GM12878 (cell line): Measurements from ENCODE around the gene C1QTNF1. TPM values are rescaled to one million over a fixed set of nuclear protein-coding genes. Genes with fewer than 3 reads are reported as not detected.

Experiments
- ATAC-seq: fragments of 200-7000 bp; cut with Tn5 transposase; 3 replicates; pipeline ENCODE4 v1.9.1; 2020; ENCODE audit warnings: mild to moderate bottlenecking, moderate library complexity
- BruUV-seq: library from RNA; stranded (reverse); fragments of 400-500 nt; replicated peaks from 2 replicates; lab custom pipeline; 2021; lab: Mats Ljungman, UMichigan
- CTCF ChIA-PET: fragments of 300-600 bp; sonication (Branson Sonifier 250); formaldehyde crosslinking; extraction: SDS; loops from one replicate; lab custom pipeline; 2021; ENCODE audit warnings: inconsistent platforms; lab: Yijun Ruan, JAX
- POLR2A ChIA-PET: fragments of 350-600 bp; formaldehyde crosslinking; extraction: SDS; loops from one replicate; lab custom pipeline; 2021; ENCODE audit warnings: inconsistent platforms; lab: Charles Lee
- RAD21 ChIA-PET: fragments of 300-600 bp; sonication (Branson Sonifier 250); formaldehyde crosslinking; loops from one replicate; lab custom pipeline; 2023; ENCODE audit warnings: antibody characterized with exemption; ENCODE audit not compliant: unreplicated experiment; lab: Charles Lee
- SMC1A ChIA-PET: fragments of 300-600 bp; sonication (Branson Sonifier 250); formaldehyde crosslinking; loops from one replicate; lab custom pipeline; 2023; ENCODE audit not compliant: unreplicated experiment, uncharacterized antibody; lab: Charles Lee
- DNase-seq: peaks from one replicate; pipeline ENCODE4 v3.0.0-alpha.2; 2011; ENCODE audit warnings: low read depth, low spot score
- FAIRE-seq: peaks from 3 replicates; lab custom pipeline; 2011; peaks lifted over from hg19 to GRCh38; lab: Jason Lieb, UNC
- H2AFZ ChIP-seq: 2 replicates; pipeline ENCODE4 v1.6.0; 2011; ENCODE audit warnings: low read depth, low read length, control low read depth; ENCODE audit not compliant: control insufficient read depth
- H3K27ac ChIP-seq: 2 replicates; pipeline ENCODE4 v1.5.1; 2011; ENCODE audit warnings: control low read depth; ENCODE audit not compliant: control insufficient read depth, insufficient read depth
- H3K27me3 ChIP-seq, 2 experiments: replicated peaks in 1 of 2; 2 replicates each; pipeline versions ENCODE4 v1.6.0 to v1.6.1; 2011; ENCODE audit warnings: low read length in 1 of 2; ENCODE audit not compliant: control insufficient read depth in 2 of 2, insufficient read depth in 2 of 2
- H3K36me3 ChIP-seq, 2 experiments: 2 replicates each; pipeline ENCODE4 v1.5.1; 2011; ENCODE audit warnings: low read length in 1 of 2; ENCODE audit not compliant: control insufficient read depth in 2 of 2, insufficient read depth in 2 of 2
- H3K4me1 ChIP-seq: 2 replicates; pipeline ENCODE4 v1.6.1; 2011; ENCODE audit warnings: mild to moderate bottlenecking, low read length, moderate library complexity, mixed read lengths; ENCODE audit not compliant: control insufficient read depth, insufficient read depth
- H3K4me2 ChIP-seq: 2 replicates; pipeline ENCODE4 v1.6.0; 2011; ENCODE audit warnings: control low read depth; ENCODE audit not compliant: control insufficient read depth, insufficient read depth
- H3K4me3 ChIP-seq: fragments of 200-600 bp; sonication (generic); 2 replicates; pipeline ENCODE4 v1.5.1; 2016
- H3K79me2 ChIP-seq: 2 replicates; pipeline ENCODE4 v1.6.0; 2011; ENCODE audit warnings: low read length; ENCODE audit not compliant: control insufficient read depth, insufficient read depth
- H3K9ac ChIP-seq: 2 replicates; pipeline ENCODE4 v1.8.0; 2011; ENCODE audit warnings: low read length, control low read depth, mixed read lengths; ENCODE audit not compliant: control insufficient read depth, insufficient read depth
- H3K9me3 ChIP-seq: replicated peaks from 3 replicates; pipeline ENCODE4 v1.5.1; 2011; ENCODE audit warnings: mild to moderate bottlenecking, low read length; ENCODE audit not compliant: control insufficient read depth, insufficient read depth
- H4K20me1 ChIP-seq: 2 replicates; pipeline ENCODE4 v1.6.0; 2011; ENCODE audit not compliant: control insufficient read depth, insufficient read depth
- IRF3 ChIP-seq: fragments of 450-650 bp; IDR thresholded peaks from 2 replicates; pipeline ENCODE4 v1.6.1; 2014; ENCODE audit warnings: mild to moderate bottlenecking
- KLF5 ChIP-seq: fragments of 450-650 bp; IDR thresholded peaks from 2 replicates; pipeline ENCODE4 v1.6.1; 2014; ENCODE audit warnings: mild to moderate bottlenecking; ENCODE audit not compliant: partially characterized antibody
- LARP7 ChIP-seq: fragments of 450-650 bp; IDR thresholded peaks from 2 replicates; pipeline ENCODE4 v1.6.1; 2017; ENCODE audit warnings: mild to moderate bottlenecking
- RFX5 ChIP-seq: IDR thresholded peaks from 2 replicates; pipeline ENCODE4 v1.6.1; 2011; ENCODE audit warnings: low read depth, low read length, improper control_type of control experiment
- SUPT20H ChIP-seq: IDR thresholded peaks from 2 replicates; pipeline ENCODE4 v1.6.1; 2011; ENCODE audit warnings: low read depth, mild to moderate bottlenecking, low read length, moderate library complexity, borderline replicate concordance; ENCODE audit not compliant: control insufficient read depth
- ZBTB11 ChIP-seq: fragments of 450-650 bp; formaldehyde crosslinking; IDR thresholded peaks from 2 replicates; pipeline ENCODE4 v1.5.0; 2022; ENCODE audit warnings: mild to moderate bottlenecking, missing genetic modification characterization
- WGBS: methylation state at CpG from one replicate; pipeline ENCODE4 v1.1.6; 2016; ENCODE audit warnings: low lambda C conversion rate; ENCODE audit not compliant: insufficient replicate concordance, insufficient coverage; ENCODE audit errors: missing lambda C conversion rate; 5-methylcytosine and 5-hydroxymethylcytosine counted together
- in situ Hi-C: fragments of 300-500 bp; cut with MboI; formaldehyde crosslinking; loops from 9 replicates; pipeline ENCODE4 v1.14.3; 2018; ENCODE audit warnings: mixed read lengths
- intact Hi-C: fragments of 100-400 bp; cut with micrococcal nuclease; formaldehyde crosslinking; loops from one replicate; pipeline ENCODE4 v1.14.2; 2022; ENCODE audit not compliant: unreplicated experiment
- polyA plus RNA-seq, 11 experiments: library from polyadenylated mRNA; depleted of rRNA in 4 of 11; unstranded in 6 of 11; stranded (reverse) in 5 of 11; fragments of >200 nt; fragmentation: Nextera tagmentation in 4 of 11; fragmentation: Illumina TruSeq in 1 of 11; extraction: Ambion mirVana in 4 of 11; extraction: Trizol in 1 of 11; gene quantifications; 1 replicate in 1 of 11; 2 replicates in 10 of 11; pipeline versions ENCODE4 v1.2.1 to v1.2.3, GENCODE V29; 2011 to 2016; ENCODE audit warnings: inconsistent platforms in 2 of 11, missing spikeins in 2 of 11, low read depth in 1 of 11
- total RNA-seq, 4 experiments: library from RNA; depleted of rRNA in 3 of 4; stranded (reverse); fragments of >200 nt in 3 of 4; fragmentation: Illumina TruSeq in 1 of 4; extraction: Trizol in 1 of 4; gene quantifications; 2 replicates each; pipeline versions ENCODE4 v1.2.1 to v1.2.3, GENCODE V29; 2013 to 2021
- TF ChIP-seq, protein P1 (sequence below): IDR thresholded peaks from 2 replicates; pipeline ENCODE4 v1.6.1; 2012; ENCODE audit warnings: low read depth, low read length, improper control_type of control experiment
- TF ChIP-seq, protein P2 (sequence below), 3 experiments: IDR thresholded peaks in 2 of 3; conservative IDR thresholded peaks in 1 of 3; 2 replicates each; pipeline ENCODE4 v1.5.1; 2011; ENCODE audit warnings: low read depth in 3 of 3, low read length in 3 of 3, mild to moderate bottlenecking in 3 of 3, control low read depth in 2 of 3, moderate library complexity in 2 of 3, inconsistent platforms in 1 of 3, mixed read lengths in 1 of 3; ENCODE audit not compliant: control insufficient read depth in 2 of 3, insufficient read depth in 1 of 3; ENCODE audit errors: extremely low read depth in 1 of 3
- TF ChIP-seq, protein P3 (sequence below): fragments of 450-650 bp; IDR thresholded peaks from 2 replicates; pipeline ENCODE4 v1.6.1; 2016; ENCODE audit warnings: mild to moderate bottlenecking, moderate library complexity, borderline replicate concordance

The C1QTNF1 gene
- total and polyA plus RNA-seq, 10 of the 15 experiments (the other 5 are each of a cell fraction or from before 2014, with no cell fraction given), result 0.05 to 1.1 (median 0.15) TPM; not detected in 4

DNA sequence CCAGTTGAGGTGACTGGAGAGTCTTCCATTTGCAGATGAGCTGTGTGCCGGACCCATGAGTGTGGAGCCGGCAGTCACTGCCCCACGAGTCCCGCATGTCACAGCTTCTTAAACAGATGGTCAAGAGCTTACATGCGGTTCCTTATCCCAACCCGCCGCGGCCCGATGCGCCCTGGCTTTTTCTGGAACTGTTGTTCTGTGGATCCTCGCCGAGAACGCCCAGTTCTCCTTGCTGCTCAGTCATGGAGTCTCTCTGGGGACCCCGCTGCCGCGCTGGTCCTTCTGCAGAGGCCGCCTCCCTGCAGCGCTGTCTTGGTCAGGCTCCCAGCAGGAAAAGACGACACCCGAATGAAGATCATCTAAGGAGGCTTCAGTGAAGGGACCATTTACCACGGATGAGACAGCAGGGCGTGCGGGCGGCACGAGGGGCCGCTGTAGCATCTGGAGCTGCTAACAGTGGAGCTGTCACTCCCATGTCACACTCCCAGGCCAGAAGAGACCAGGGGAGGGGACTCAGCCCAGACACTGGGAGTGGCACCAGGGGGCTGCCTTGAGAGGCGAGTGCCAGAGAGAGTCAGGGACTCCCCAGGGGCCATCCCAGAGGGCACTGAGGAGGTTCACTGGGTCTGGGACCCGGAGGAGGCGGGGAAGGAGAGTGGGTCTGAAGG lies 33.5 kb upstream of the C1QTNF1 start:
- Histone ChIP-seq H3K79me2 (no peaks in the 10 kb centered on the region), H3K4me3 (no peak overlapping the region), H3K9ac (no peak overlapping the region), H3K4me1 (peaks cover 10% of the 10 kb centered on the region; the same call in 1 of the 2 replicates), H3K27me3 (no peaks in the 10 kb centered on the region), H3K27ac (no peak overlapping the region), H4K20me1 (peaks cover 5% of the 10 kb centered on the region; the same call in 1 of the 2 replicates), H3K4me2 (no peak overlapping the region), H3K36me3 (peaks cover 5 to 18% of the 10 kb centered on the region in 2 experiments), H3K9me3 (no peaks in the 10 kb centered on the region; the same call in 2 of the 3 replicates), H2AFZ (no peak overlapping the region)
- ChIA-PET RAD21 (no interaction called here), SMC1A (no interaction called here), CTCF (interaction anchor here (0.7 kb wide), 1 partner anchor 1244 kb away, joined by 3 read pairs; no protein-coding TSS in a partner anchor), POLR2A (no interaction called here)
- intact Hi-C loops (no loop called here), in situ Hi-C loops (no loop called here)
- ATAC-seq, result no peak
- no TSS peak for BruUV-seq
- WGBS, result 96% methylated on average over 29 of the region's 29 CpGs
- FAIRE-seq, result no peak
- no peak for DNase-seq
- TF ChIP-seq SUPT20H, result no peak
- TF ChIP-seq, protein P1, sequence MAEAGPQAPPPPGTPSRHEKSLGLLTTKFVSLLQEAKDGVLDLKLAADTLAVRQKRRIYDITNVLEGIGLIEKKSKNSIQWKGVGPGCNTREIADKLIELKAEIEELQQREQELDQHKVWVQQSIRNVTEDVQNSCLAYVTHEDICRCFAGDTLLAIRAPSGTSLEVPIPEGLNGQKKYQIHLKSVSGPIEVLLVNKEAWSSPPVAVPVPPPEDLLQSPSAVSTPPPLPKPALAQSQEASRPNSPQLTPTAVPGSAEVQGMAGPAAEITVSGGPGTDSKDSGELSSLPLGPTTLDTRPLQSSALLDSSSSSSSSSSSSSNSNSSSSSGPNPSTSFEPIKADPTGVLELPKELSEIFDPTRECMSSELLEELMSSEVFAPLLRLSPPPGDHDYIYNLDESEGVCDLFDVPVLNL, result no peak
- TF ChIP-seq IRF3, result no peak
- TF ChIP-seq RFX5, result no peak
- TF ChIP-seq, protein P2, sequence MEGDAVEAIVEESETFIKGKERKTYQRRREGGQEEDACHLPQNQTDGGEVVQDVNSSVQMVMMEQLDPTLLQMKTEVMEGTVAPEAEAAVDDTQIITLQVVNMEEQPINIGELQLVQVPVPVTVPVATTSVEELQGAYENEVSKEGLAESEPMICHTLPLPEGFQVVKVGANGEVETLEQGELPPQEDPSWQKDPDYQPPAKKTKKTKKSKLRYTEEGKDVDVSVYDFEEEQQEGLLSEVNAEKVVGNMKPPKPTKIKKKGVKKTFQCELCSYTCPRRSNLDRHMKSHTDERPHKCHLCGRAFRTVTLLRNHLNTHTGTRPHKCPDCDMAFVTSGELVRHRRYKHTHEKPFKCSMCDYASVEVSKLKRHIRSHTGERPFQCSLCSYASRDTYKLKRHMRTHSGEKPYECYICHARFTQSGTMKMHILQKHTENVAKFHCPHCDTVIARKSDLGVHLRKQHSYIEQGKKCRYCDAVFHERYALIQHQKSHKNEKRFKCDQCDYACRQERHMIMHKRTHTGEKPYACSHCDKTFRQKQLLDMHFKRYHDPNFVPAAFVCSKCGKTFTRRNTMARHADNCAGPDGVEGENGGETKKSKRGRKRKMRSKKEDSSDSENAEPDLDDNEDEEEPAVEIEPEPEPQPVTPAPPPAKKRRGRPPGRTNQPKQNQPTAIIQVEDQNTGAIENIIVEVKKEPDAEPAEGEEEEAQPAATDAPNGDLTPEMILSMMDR (IDR thresholded peaks at IDR 0.05 in 2 of 3, conservative IDR thresholded peaks at IDR 0.05 in 1 of 3; ENCODE audit: control insufficient read depth in 2 of 3, extremely low read depth in 1 of 3, insufficient read depth in 1 of 3, low read depth in 3 of 3, low read length in 3 of 3), result no peak
- TF ChIP-seq LARP7, result no peak
- TF ChIP-seq, protein P3, sequence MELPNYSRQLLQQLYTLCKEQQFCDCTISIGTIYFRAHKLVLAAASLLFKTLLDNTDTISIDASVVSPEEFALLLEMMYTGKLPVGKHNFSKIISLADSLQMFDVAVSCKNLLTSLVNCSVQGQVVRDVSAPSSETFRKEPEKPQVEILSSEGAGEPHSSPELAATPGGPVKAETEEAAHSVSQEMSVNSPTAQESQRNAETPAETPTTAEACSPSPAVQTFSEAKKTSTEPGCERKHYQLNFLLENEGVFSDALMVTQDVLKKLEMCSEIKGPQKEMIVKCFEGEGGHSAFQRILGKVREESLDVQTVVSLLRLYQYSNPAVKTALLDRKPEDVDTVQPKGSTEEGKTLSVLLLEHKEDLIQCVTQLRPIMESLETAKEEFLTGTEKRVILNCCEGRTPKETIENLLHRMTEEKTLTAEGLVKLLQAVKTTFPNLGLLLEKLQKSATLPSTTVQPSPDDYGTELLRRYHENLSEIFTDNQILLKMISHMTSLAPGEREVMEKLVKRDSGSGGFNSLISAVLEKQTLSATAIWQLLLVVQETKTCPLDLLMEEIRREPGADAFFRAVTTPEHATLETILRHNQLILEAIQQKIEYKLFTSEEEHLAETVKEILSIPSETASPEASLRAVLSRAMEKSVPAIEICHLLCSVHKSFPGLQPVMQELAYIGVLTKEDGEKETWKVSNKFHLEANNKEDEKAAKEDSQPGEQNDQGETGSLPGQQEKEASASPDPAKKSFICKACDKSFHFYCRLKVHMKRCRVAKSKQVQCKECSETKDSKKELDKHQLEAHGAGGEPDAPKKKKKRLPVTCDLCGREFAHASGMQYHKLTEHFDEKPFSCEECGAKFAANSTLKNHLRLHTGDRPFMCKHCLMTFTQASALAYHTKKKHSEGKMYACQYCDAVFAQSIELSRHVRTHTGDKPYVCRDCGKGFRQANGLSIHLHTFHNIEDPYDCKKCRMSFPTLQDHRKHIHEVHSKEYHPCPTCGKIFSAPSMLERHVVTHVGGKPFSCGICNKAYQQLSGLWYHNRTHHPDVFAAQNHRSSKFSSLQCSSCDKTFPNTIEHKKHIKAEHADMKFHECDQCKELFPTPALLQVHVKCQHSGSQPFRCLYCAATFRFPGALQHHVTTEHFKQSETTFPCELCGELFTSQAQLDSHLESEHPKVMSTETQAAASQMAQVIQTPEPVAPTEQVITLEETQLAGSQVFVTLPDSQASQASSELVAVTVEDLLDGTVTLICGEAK, result no peak
- no peak for TF ChIP-seq ZBTB11 (CRISPR knock-in tag)
- TF ChIP-seq KLF5, result no peak
